Measurements from ENCODE around the gene MKLN1. TPM values are rescaled to one million over a fixed set of nuclear protein-coding genes. Genes with fewer than 3 reads are reported as not detected.

Gene MKLN1
- polyA plus RNA-seq, 1 donor from 2014 or later: 15.9 TPM

GRCh38 chr7:131412031-131412430, 84.4 kb downstream of the MKLN1 start:
- H3K27me3 ChIP-seq (ENCODE audit: insufficient read depth, low read depth, low read length): no peaks in the 10 kb centered on the region
- no peak overlapping the region for H2AFZ ChIP-seq (ENCODE audit: low read depth, low read length)
- H3F3A ChIP-seq (ENCODE audit: insufficient read depth, low read length, poor library complexity, severe bottlenecking): no peaks in the 10 kb centered on the region
- H3K27ac ChIP-seq (ENCODE audit: low read length): no peak overlapping the region
- H3K79me2 ChIP-seq (replicated peaks; ENCODE audit: insufficient read depth, low read length): no peaks in the 10 kb centered on the region
- H3K4me2 ChIP-seq (ENCODE audit: low read length): no peak overlapping the region
- no peak overlapping the region for H3K9ac ChIP-seq (ENCODE audit: low read length)
- H3K9me3 ChIP-seq (ENCODE audit: low read length): no peaks in the 10 kb centered on the region
- TF ChIP-seq EP300 (conservative IDR thresholded peaks at IDR 0.05; ENCODE audit: poor library complexity, severe bottlenecking) (no peak), EZH2 (IDR thresholded peaks at IDR 0.05; ENCODE audit: borderline replicate concordance, insufficient read depth, low read length, poor library complexity, severe bottlenecking) (no peak), RAD21 (conservative IDR thresholded peaks at IDR 0.05) (no peak), TAF1 (IDR thresholded peaks at IDR 0.05; ENCODE audit: low read depth) (no peak), POLR2AphosphoS5 (IDR thresholded peaks at IDR 0.05) (no peak), SMC3 (conservative IDR thresholded peaks at IDR 0.05; ENCODE audit: poor library complexity) (no peak), CTCF (IDR thresholded peaks at IDR 0.05; ENCODE audit: poor library complexity, severe bottlenecking) (no peak), REST (IDR thresholded peaks at IDR 0.05; ENCODE audit: borderline replicate concordance) (no peak), MXI1 (conservative IDR thresholded peaks at IDR 0.05; ENCODE audit: poor library complexity, severe bottlenecking) (no peak)
- no peaks in the 10 kb centered on the region for H4K20me1 ChIP-seq (ENCODE audit: insufficient read depth)
- H3K4me3 ChIP-seq (ENCODE audit: low read length): no peak overlapping the region
- H3K9me2 ChIP-seq (ENCODE audit: insufficient read depth, low read length): no peaks in the 10 kb centered on the region
- H3K36me3 ChIP-seq (ENCODE audit: insufficient read depth, low read length): peaks cover 7% of the 10 kb centered on the region

- Histone ChIP-seq H2AFZ (ENCODE audit: low read depth, low read length) (no peak overlapping the region), H3K79me2 (replicated peaks; ENCODE audit: insufficient read depth, low read length) (no peaks in the 10 kb centered on the region), H4K20me1 (ENCODE audit: insufficient read depth) (no peaks in the 10 kb centered on the region), H3K9me2 (ENCODE audit: insufficient read depth, low read length) (no peaks in the 10 kb centered on the region), H3K4me3 (ENCODE audit: low read length) (no peak overlapping the region), H3K9ac (ENCODE audit: low read length) (no peak overlapping the region), H3K27me3 (ENCODE audit: insufficient read depth, low read depth, low read length) (no peaks in the 10 kb centered on the region), H3F3A (ENCODE audit: insufficient read depth, low read length, poor library complexity, severe bottlenecking) (no peaks in the 10 kb centered on the region), H3K9me3 (ENCODE audit: low read length) (no peaks in the 10 kb centered on the region), H3K27ac (ENCODE audit: low read length) (no peak overlapping the region), H3K36me3 (ENCODE audit: insufficient read depth, low read length) (peaks cover 7% of the 10 kb centered on the region), H3K4me2 (ENCODE audit: low read length) (no peak overlapping the region)
- TF ChIP-seq EP300 (conservative IDR thresholded peaks at IDR 0.05; ENCODE audit: poor library complexity, severe bottlenecking) (no peak), RAD21 (conservative IDR thresholded peaks at IDR 0.05) (no peak), TAF1 (IDR thresholded peaks at IDR 0.05; ENCODE audit: low read depth) (no peak), SMC3 (conservative IDR thresholded peaks at IDR 0.05; ENCODE audit: poor library complexity) (no peak), EZH2 (IDR thresholded peaks at IDR 0.05; ENCODE audit: borderline replicate concordance, insufficient read depth, low read length, poor library complexity, severe bottlenecking) (no peak), REST (IDR thresholded peaks at IDR 0.05; ENCODE audit: borderline replicate concordance) (no peak), MXI1 (conservative IDR thresholded peaks at IDR 0.05; ENCODE audit: poor library complexity, severe bottlenecking) (no peak), CTCF (IDR thresholded peaks at IDR 0.05; ENCODE audit: poor library complexity, severe bottlenecking) (no peak), POLR2AphosphoS5 (IDR thresholded peaks at IDR 0.05) (no peak)
These were observed 86.0 kb downstream of the MKLN1 start for GRCh38 chr7:131413711-131414110.
